ENCODE data around the gene NAV2.

NAV2 gene

GRCh38 chr11:20031155-20032001 lies 318.7 kb downstream of the NAV2 start:
- H3K4me3 ChIP-seq (ENCODE audit: control insufficient read depth, low read depth, low read length) = no peak overlapping the region
- DNase-seq (ENCODE audit: low read depth) = peak; percentile 87

GRCh38 chr11:20032127-20032526 lies 319.5 kb downstream of the NAV2 start:
- H3K4me3 ChIP-seq (ENCODE audit: control insufficient read depth, low read depth, low read length) = no peak overlapping the region
- no peak for DNase-seq (ENCODE audit: low read depth)
- TF ChIP-seq, protein P1, sequence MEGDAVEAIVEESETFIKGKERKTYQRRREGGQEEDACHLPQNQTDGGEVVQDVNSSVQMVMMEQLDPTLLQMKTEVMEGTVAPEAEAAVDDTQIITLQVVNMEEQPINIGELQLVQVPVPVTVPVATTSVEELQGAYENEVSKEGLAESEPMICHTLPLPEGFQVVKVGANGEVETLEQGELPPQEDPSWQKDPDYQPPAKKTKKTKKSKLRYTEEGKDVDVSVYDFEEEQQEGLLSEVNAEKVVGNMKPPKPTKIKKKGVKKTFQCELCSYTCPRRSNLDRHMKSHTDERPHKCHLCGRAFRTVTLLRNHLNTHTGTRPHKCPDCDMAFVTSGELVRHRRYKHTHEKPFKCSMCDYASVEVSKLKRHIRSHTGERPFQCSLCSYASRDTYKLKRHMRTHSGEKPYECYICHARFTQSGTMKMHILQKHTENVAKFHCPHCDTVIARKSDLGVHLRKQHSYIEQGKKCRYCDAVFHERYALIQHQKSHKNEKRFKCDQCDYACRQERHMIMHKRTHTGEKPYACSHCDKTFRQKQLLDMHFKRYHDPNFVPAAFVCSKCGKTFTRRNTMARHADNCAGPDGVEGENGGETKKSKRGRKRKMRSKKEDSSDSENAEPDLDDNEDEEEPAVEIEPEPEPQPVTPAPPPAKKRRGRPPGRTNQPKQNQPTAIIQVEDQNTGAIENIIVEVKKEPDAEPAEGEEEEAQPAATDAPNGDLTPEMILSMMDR (conservative IDR thresholded peaks at IDR 0.05; ENCODE audit: control insufficient read depth, insufficient read depth, low read depth, low read length) = no peak

More at GRCh38 chr11:20031155-20032001, 318.7 kb downstream of the NAV2 start:
- TF ChIP-seq, protein P1 (conservative IDR thresholded peaks at IDR 0.05; ENCODE audit: control insufficient read depth, insufficient read depth, low read depth, low read length) = no peak

DNA sequence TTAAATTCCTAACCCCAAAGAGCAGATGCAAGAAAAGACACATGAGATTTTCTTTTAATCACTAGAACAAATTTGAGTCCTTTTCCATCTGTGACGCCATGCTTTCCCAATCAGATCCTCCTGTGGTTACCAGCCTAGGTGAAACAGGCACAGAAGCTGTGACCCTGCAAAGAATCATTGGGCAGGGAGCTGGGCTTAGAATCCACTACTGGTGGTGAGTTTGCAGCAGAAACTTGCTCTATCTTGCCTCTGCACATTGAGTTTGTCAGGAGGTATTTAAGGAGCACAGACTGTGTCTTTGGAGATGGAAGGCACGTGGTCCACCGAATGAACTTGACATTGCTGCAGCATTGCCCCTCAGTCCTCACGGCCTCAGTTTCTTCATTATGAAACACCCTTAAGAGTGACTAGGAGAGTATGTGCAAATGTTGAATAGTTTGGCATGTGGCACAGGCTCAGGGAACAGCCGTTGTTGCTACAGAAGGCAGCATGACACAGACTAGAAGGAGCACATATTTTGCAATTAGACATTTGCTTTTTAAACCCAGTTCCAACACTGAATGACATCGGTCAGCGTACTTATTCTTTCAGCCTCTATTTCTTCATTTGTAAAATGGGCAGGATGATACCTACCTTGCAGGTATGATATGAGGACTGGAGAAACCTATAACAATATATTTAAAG lies 320.1 kb downstream of the NAV2 start:
- DNase-seq (ENCODE audit: low read depth) = no peak
- TF ChIP-seq, protein P1 (conservative IDR thresholded peaks at IDR 0.05; ENCODE audit: control insufficient read depth, insufficient read depth, low read depth, low read length) = no peak
- no peak overlapping the region for H3K4me3 ChIP-seq (ENCODE audit: control insufficient read depth, low read depth, low read length)

GRCh38 chr11:20033806-20034205 lies 321.2 kb downstream of the NAV2 start:
- no peak for DNase-seq (ENCODE audit: low read depth)
- TF ChIP-seq, protein P1 (conservative IDR thresholded peaks at IDR 0.05; ENCODE audit: control insufficient read depth, insufficient read depth, low read depth, low read length) = no peak
- no peak overlapping the region for H3K4me3 ChIP-seq (ENCODE audit: control insufficient read depth, low read depth, low read length)

GRCh38 chr11:20034941-20035340 lies 322.3 kb downstream of the NAV2 start:
- H3K4me3 ChIP-seq (ENCODE audit: control insufficient read depth, low read depth, low read length) = no peak overlapping the region
- no peak for DNase-seq (ENCODE audit: low read depth)
- TF ChIP-seq, protein P1 (conservative IDR thresholded peaks at IDR 0.05; ENCODE audit: control insufficient read depth, insufficient read depth, low read depth, low read length) = no peak

DNA sequence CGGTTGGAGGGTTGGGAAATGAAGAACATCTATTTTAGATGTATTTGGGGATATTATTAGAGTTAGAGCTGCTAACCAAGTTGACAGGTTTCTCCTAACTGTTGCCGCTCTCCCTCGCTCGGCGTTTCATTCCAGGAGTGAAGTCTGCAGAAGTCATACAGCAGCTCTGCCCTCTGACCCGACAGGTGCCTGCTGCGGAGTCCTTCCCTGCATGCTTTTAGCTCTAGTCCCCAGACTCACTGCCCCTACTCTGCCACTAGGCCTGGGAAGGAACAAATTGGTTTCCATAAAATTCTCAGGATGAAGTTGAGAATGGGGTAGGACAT lies 322.7 kb downstream of the NAV2 start:
- DNase-seq (ENCODE audit: low read depth) = peak; percentile 46
- H3K4me3 ChIP-seq (ENCODE audit: control insufficient read depth, low read depth, low read length) = no peak overlapping the region
- TF ChIP-seq, protein P1 (conservative IDR thresholded peaks at IDR 0.05; ENCODE audit: control insufficient read depth, insufficient read depth, low read depth, low read length) = no peak
